Measurements from ENCODE around the gene ADGRE3.

DNA sequence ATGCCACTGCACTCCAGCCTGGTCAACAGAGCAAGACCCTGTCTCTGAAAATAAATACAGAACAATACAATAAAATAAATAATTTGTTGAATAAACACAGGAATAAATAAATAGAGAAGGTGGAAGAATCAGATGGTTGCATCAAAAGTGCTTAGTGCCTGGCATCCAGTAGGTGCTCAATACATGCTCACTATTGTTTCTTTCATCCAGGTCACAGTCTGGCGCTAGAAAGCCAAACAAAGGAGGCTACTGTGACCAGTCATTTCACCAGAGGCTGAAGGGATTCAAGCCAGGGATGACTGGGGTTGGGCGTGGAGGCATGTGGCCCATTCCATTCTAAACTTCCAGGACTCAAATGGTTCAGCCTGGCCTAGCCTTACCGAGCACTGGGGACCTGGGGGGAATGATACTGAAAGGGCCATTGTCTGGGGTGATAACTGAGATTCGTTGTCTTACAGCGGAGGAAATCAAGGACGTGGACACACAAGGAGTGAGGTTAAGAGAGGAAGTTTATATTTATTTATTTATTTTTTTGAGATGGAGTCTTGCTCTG, 99.1 kb downstream of the ADGRE3 start:
- TF ChIP-seq EGR1 (IDR thresholded peaks at IDR 0.05; ENCODE audit: borderline replicate concordance, low read depth, low read length) (no peak), YY1 (IDR thresholded peaks at IDR 0.05; ENCODE audit: low read depth, low read length) (no peak)
- TF ChIP-seq, protein P1, sequence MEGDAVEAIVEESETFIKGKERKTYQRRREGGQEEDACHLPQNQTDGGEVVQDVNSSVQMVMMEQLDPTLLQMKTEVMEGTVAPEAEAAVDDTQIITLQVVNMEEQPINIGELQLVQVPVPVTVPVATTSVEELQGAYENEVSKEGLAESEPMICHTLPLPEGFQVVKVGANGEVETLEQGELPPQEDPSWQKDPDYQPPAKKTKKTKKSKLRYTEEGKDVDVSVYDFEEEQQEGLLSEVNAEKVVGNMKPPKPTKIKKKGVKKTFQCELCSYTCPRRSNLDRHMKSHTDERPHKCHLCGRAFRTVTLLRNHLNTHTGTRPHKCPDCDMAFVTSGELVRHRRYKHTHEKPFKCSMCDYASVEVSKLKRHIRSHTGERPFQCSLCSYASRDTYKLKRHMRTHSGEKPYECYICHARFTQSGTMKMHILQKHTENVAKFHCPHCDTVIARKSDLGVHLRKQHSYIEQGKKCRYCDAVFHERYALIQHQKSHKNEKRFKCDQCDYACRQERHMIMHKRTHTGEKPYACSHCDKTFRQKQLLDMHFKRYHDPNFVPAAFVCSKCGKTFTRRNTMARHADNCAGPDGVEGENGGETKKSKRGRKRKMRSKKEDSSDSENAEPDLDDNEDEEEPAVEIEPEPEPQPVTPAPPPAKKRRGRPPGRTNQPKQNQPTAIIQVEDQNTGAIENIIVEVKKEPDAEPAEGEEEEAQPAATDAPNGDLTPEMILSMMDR (IDR thresholded peaks at IDR 0.05; ENCODE audit: control extremely low read depth in 1 of 3, insufficient read depth in 1 of 3, low read depth in 1 of 3, low read length in 3 of 3) = no peak
